Dendritic cell treated with granulocyte-macrophage colony-stimulating factor and Interleukin-4, amounts not matched to agents 40 ng/mL and 50 ng/mL, for 4 days (primary cell): Measurements from ENCODE around the gene DPY30.
A peak's percentile ranks its signal among the peaks of the same experiment; 100 is the strongest.

Experiments
- H3K27ac Mint-ChIP-seq: one replicate; pipeline ENCODE4 v1.8.0; 2022; ENCODE audit warnings: mild to moderate bottlenecking, mixed read lengths
- H3K27me3 Mint-ChIP-seq: one replicate; pipeline ENCODE4 v1.8.0; 2022; ENCODE audit warnings: mild to moderate bottlenecking, mixed read lengths
- H3K36me3 Mint-ChIP-seq: one replicate; pipeline ENCODE4 v1.8.0; 2022; ENCODE audit warnings: low read depth, mixed read lengths
- H3K4me1 Mint-ChIP-seq: one replicate; pipeline ENCODE4 v1.8.0; 2022; ENCODE audit warnings: low read depth, mixed read lengths
- H3K4me3 Mint-ChIP-seq: one replicate; pipeline ENCODE4 v1.8.0; 2022; ENCODE audit warnings: mild to moderate bottlenecking, moderate library complexity, mixed read lengths
- H3K9me3 Mint-ChIP-seq: one replicate; pipeline ENCODE4 v1.8.0; 2022; ENCODE audit warnings: mixed read lengths
- intact Hi-C: fragments of 100-400 bp; cut with micrococcal nuclease; formaldehyde crosslinking; loops from one replicate; pipeline ENCODE4 v1.15.0; 2022

DPY30 gene

DNA sequence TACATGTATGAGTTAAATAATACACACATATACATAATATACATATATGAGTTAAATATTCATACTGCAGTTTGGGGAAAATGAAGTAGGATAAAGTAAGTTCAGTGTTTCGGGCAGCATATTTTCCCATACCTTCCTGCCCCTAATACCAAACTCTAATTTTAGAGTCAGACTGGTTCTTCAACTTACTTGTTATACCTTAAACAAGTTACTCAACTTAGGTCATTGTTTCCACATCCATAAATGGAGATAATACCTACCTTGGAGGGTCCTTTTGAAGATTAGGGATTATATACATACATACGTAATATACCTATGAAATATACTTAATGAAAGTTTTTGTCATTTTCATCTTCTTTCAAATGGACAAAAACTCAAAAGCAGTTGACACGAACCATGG lies 37.2 kb downstream of the DPY30 start:
- H3K4me1 Mint-ChIP-seq = peaks cover 74% of the 10 kb centered on the region
- no peak overlapping the region for H3K27ac Mint-ChIP-seq
- H3K4me3 Mint-ChIP-seq = no peak overlapping the region
- H3K36me3 Mint-ChIP-seq = peaks cover 23% of the 10 kb centered on the region
- intact Hi-C loops = no loop called here
- no peaks in the 10 kb centered on the region for H3K9me3 Mint-ChIP-seq
- H3K27me3 Mint-ChIP-seq = no peaks in the 10 kb centered on the region

DNA sequence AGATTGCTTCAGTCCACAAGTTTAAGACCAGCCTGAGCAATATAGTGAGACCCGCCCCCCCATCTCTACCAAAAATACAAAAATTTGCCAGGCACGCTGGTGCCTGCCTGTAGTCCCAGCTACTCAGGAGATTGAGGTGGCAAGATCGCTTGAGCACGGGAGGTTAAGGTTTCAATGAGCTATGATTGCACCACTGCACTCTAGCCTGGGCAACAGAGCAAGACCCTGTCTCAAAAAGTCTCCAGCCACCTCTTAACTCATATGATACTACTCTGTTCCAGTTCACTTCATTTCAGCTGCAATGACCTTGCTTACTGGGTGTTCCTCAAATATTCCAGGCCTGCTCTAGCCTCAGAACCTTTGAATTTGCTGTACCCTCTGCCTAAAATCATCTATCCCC lies 40.2 kb downstream of the DPY30 start:
- peaks cover 27% of the 10 kb centered on the region for H3K36me3 Mint-ChIP-seq
- H3K4me3 Mint-ChIP-seq = no peak overlapping the region
- intact Hi-C loops = no loop called here
- H3K9me3 Mint-ChIP-seq = no peaks in the 10 kb centered on the region
- no peaks in the 10 kb centered on the region for H3K27me3 Mint-ChIP-seq
- H3K27ac Mint-ChIP-seq = no peak overlapping the region
- H3K4me1 Mint-ChIP-seq = peaks cover 74% of the 10 kb centered on the region

- H3K4me1 Mint-ChIP-seq = peaks cover 69% of the 10 kb centered on the region
- no peaks in the 10 kb centered on the region for H3K27me3 Mint-ChIP-seq
- no peak overlapping the region for H3K4me3 Mint-ChIP-seq
- H3K36me3 Mint-ChIP-seq = peaks cover 25% of the 10 kb centered on the region
- intact Hi-C loops = no loop called here
- no peaks in the 10 kb centered on the region for H3K9me3 Mint-ChIP-seq
- no peak overlapping the region for H3K27ac Mint-ChIP-seq
Observed at GRCh38 chr2:31998731-31999383, 40.7 kb downstream of the DPY30 start.

DNA sequence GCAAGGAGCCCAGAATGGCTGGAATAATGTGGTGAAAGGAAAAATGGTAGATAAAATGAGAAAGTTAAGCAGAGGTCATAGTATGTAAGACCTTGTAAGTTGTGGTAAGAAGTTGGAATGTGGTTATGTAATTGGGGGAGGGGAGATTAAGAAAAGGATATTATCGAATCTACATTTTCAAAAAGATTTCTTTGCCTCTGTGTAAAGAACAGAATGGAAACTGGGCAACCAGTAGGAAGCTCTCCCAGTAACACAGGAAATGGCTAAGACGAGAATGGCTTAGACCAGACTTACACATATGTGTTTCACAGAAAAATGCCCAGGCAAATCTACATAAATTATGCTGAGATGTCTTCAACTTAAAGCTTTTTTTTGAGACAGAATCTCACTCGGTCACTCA lies 42.0 kb downstream of the DPY30 start:
- no peaks in the 10 kb centered on the region for H3K27me3 Mint-ChIP-seq
- no peak overlapping the region for H3K27ac Mint-ChIP-seq
- no peaks in the 10 kb centered on the region for H3K9me3 Mint-ChIP-seq
- no peak overlapping the region for H3K4me3 Mint-ChIP-seq
- intact Hi-C loops = no loop called here
- peaks cover 72% of the 10 kb centered on the region for H3K4me1 Mint-ChIP-seq
- peaks cover 31% of the 10 kb centered on the region for H3K36me3 Mint-ChIP-seq

GRCh38 chr2:31996571-31997150 lies 42.9 kb downstream of the DPY30 start:
- intact Hi-C loops = no loop called here
- Mint-ChIP-seq H3K4me3 (no peak overlapping the region), H3K4me1 (peaks cover 72% of the 10 kb centered on the region), H3K9me3 (no peaks in the 10 kb centered on the region), H3K27ac (peak overlapping the region; percentile 39), H3K27me3 (no peaks in the 10 kb centered on the region), H3K36me3 (peaks cover 37% of the 10 kb centered on the region)

- no peaks in the 10 kb centered on the region for H3K9me3 Mint-ChIP-seq
- H3K4me3 Mint-ChIP-seq = no peak overlapping the region
- H3K36me3 Mint-ChIP-seq = peaks cover 31% of the 10 kb centered on the region
- no peak overlapping the region for H3K27ac Mint-ChIP-seq
- peaks cover 44% of the 10 kb centered on the region for H3K4me1 Mint-ChIP-seq
- intact Hi-C loops = no loop called here
- H3K27me3 Mint-ChIP-seq = no peaks in the 10 kb centered on the region
Observed at GRCh38 chr2:31992934-31993333, 46.7 kb downstream of the DPY30 start.

DNA sequence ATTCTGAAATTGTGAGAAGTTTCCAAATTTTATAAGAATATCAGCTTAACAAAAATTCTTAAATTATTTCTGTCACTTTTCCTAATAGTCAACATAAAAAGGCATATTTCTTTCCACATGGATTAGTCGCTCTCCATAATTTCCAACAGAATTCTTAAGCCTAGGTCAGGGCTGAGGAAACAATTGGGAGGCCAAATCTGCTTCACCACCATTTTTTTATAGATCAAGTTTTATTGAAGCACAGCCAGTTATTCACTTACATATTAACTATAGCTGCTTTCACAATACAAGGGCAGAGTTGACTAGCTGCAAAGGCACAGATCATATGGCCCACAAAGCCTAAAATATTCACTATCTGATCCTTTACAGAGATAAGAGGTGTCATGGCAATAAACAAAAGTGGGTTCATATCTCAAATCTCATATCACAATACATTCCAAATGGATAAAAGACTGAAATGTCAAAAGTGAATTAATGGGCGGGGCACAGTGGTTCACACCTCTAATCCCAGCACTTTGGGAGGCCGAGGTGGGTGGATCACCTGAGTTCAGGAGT lies 47.5 kb downstream of the DPY30 start:
- Mint-ChIP-seq H3K27me3 (no peaks in the 10 kb centered on the region), H3K4me3 (no peak overlapping the region), H3K27ac (no peak overlapping the region), H3K36me3 (peaks cover 32% of the 10 kb centered on the region), H3K9me3 (no peaks in the 10 kb centered on the region), H3K4me1 (peaks cover 41% of the 10 kb centered on the region)
- intact Hi-C loops = no loop called here

GRCh38 chr2:31989946-31990345 lies 49.7 kb downstream of the DPY30 start:
- no peaks in the 10 kb centered on the region for H3K9me3 Mint-ChIP-seq
- H3K36me3 Mint-ChIP-seq = peaks cover 33% of the 10 kb centered on the region
- peaks cover 25% of the 10 kb centered on the region for H3K4me1 Mint-ChIP-seq
- intact Hi-C loops = no loop called here
- H3K27ac Mint-ChIP-seq = no peak overlapping the region
- H3K4me3 Mint-ChIP-seq = no peak overlapping the region
- H3K27me3 Mint-ChIP-seq = no peaks in the 10 kb centered on the region

GRCh38 chr2:31987454-31988220 lies 52.0 kb downstream of the DPY30 start:
- H3K36me3 Mint-ChIP-seq = peaks cover 43% of the 10 kb centered on the region
- no peak overlapping the region for H3K27ac Mint-ChIP-seq
- H3K27me3 Mint-ChIP-seq = no peaks in the 10 kb centered on the region
- intact Hi-C loops = no loop called here
- peaks cover 28% of the 10 kb centered on the region for H3K4me1 Mint-ChIP-seq
- H3K9me3 Mint-ChIP-seq = no peaks in the 10 kb centered on the region
- H3K4me3 Mint-ChIP-seq = no peak overlapping the region

- peak overlapping the region; percentile 43 for H3K27ac Mint-ChIP-seq
- H3K4me1 Mint-ChIP-seq = peaks cover 35% of the 10 kb centered on the region
- intact Hi-C loops = no loop called here
- no peaks in the 10 kb centered on the region for H3K27me3 Mint-ChIP-seq
- H3K4me3 Mint-ChIP-seq = no peak overlapping the region
- no peaks in the 10 kb centered on the region for H3K9me3 Mint-ChIP-seq
- peaks cover 38% of the 10 kb centered on the region for H3K36me3 Mint-ChIP-seq
Observed at GRCh38 chr2:31986906-31987305, 52.7 kb downstream of the DPY30 start.

GRCh38 chr2:31983762-31984467 lies 55.7 kb downstream of the DPY30 start:
- Mint-ChIP-seq H3K27me3 (no peaks in the 10 kb centered on the region), H3K9me3 (no peaks in the 10 kb centered on the region), H3K4me1 (peaks cover 51% of the 10 kb centered on the region), H3K36me3 (peaks cover 33% of the 10 kb centered on the region), H3K4me3 (no peak overlapping the region), H3K27ac (no peak overlapping the region)
- intact Hi-C loops = no loop called here

DNA sequence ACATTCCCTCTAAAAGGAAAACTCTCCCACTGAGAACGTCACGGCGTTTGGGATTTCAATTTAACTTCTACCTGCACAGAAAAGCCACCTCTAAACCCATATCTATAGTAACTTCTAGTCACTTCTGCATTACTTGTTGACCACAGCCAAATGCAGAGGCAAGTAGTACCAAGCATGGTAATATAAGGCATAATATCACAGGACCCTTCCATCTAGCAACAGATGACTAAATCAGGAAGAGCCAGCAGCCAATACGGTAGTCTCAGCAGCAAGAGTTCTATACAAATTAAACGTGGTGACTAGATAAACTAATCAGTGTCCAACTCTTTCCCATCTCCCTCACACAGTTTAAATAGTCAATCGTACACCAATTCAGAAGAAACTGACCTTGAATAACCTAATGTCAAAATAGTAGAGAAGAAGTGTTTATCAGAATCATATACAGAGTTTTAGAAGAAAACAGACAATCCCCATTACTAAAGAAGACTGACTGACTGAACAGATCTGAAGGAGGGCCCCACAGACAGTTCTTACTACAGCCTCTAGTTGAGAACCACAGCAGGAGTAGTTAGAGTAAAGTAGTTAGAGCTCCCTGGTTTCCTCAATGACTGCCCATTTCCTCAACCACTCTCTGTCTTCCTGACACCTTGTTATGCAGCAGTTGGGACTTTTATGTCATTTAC lies 58.8 kb downstream of the DPY30 start:
- Mint-ChIP-seq H3K27me3 (no peaks in the 10 kb centered on the region), H3K4me3 (peak overlapping the region; percentile 45)
- intact Hi-C loops = loop anchor here (2.0 kb wide), 1 partner anchor 28 kb away; no protein-coding TSS in a partner anchor

DNA sequence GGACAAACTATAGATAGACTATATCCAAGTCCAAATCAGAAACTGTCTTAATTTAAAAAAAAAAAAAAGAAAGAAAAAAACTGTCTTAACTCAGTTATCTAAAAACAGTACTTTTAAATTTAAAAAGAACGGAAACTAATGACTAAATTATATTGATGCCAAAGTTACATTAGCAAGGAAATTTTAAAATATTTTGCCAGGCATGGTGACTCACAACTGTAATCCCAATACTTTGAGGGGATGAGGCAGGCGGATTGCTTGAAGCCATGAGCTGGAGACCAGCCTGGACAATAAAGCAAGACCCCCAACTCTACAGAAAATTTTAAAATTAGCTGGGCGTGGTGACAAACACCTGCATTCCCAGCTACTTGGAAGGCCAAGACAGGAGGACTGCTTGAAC lies 59.6 kb downstream of the DPY30 start:
- H3K9me3 Mint-ChIP-seq = no peaks in the 10 kb centered on the region
- peaks cover 45% of the 10 kb centered on the region for H3K4me1 Mint-ChIP-seq
- H3K27ac Mint-ChIP-seq = no peak overlapping the region
- H3K27me3 Mint-ChIP-seq = no peaks in the 10 kb centered on the region
- H3K4me3 Mint-ChIP-seq = no peak overlapping the region
- H3K36me3 Mint-ChIP-seq = peaks cover 17% of the 10 kb centered on the region
- intact Hi-C loops = loop anchor here (2.0 kb wide), 1 partner anchor 29 kb away; no protein-coding TSS in a partner anchor

More for the DNA sequence above, 58.8 kb downstream of the DPY30 start:
- peaks cover 45% of the 10 kb centered on the region for H3K4me1 Mint-ChIP-seq
- peaks cover 17% of the 10 kb centered on the region for H3K36me3 Mint-ChIP-seq
- H3K9me3 Mint-ChIP-seq = no peaks in the 10 kb centered on the region
- H3K27ac Mint-ChIP-seq = peak overlapping the region; percentile 78
